ENCODE data around the gene CHST12.

The CHST12 gene

DNA sequence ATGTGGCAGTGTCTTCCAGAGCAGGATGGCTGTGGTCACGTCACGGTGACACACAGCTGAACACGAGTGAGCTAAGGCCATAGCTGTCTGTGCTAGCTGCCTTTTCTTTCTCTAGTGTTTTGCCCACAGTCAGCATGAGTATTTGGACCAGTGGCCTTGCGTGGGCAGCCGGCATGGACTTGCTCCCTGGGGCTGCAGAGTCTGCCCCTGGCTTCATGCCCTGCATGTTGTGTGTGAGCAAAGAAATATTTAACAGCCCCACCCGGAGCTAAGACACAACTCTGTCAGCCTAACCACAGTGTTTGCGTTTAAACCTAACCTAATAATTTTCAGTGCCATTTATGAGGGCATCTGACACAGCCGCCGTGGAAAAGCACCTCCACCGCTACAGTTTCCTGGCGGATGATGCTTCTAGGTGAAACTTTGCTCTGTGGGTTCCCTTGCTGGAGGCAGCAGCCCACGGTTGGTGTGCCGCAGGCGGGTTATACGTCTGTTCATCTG is 14.6 kb downstream of the CHST12 start:
- TF ChIP-seq, protein P1, sequence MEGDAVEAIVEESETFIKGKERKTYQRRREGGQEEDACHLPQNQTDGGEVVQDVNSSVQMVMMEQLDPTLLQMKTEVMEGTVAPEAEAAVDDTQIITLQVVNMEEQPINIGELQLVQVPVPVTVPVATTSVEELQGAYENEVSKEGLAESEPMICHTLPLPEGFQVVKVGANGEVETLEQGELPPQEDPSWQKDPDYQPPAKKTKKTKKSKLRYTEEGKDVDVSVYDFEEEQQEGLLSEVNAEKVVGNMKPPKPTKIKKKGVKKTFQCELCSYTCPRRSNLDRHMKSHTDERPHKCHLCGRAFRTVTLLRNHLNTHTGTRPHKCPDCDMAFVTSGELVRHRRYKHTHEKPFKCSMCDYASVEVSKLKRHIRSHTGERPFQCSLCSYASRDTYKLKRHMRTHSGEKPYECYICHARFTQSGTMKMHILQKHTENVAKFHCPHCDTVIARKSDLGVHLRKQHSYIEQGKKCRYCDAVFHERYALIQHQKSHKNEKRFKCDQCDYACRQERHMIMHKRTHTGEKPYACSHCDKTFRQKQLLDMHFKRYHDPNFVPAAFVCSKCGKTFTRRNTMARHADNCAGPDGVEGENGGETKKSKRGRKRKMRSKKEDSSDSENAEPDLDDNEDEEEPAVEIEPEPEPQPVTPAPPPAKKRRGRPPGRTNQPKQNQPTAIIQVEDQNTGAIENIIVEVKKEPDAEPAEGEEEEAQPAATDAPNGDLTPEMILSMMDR (IDR thresholded peaks at IDR 0.05; ENCODE audit: unreplicated experiment in 3 of 3): no peak
- Mint-ChIP-seq H3K27me3 (ENCODE audit: low read depth) (no peaks in the 10 kb centered on the region), H3K9me3 (no peaks in the 10 kb centered on the region), H3K27ac (no peak overlapping the region), H3K4me1 (peaks cover 18% of the 10 kb centered on the region), H3K4me3 (no peak overlapping the region), H3K36me3 (ENCODE audit: low read depth) (peaks cover 6% of the 10 kb centered on the region)

DNA sequence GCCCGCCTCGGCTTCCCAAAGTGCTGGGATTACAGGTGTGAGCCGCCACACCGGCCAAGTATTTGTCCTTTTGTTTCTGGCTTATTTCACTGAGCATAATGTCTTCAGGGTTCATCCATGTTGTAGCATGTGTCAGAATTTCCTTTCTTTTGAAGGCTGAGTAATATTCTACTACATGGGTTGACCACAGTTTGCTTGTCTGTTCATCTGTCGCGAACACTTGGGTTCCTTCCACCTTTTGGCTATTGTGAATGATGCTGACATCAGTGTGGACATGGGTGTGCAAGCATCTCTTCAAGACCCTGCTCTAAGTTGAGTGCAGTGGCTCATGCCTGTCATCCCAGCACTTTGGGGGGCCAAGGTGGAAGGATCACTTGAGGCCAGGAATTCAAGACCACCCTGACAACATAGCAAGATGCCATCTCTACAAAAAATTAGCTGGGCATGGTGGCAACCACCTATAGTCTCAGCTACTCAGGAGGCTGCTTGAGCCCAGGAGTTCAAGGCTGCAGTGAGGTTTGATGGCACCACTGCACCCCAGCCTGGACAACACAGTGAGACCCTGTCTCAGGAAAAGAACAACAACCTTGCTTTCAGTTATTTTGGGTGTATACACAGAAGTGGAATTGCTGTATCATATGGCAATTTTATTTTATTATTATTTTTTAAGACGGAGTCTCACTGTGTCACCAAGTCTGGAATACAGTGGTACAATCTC is 17.0 kb downstream of the CHST12 start:
- H3K4me3 Mint-ChIP-seq: no peak overlapping the region
- peaks cover 16% of the 10 kb centered on the region for H3K4me1 Mint-ChIP-seq
- H3K9me3 Mint-ChIP-seq: no peaks in the 10 kb centered on the region
- TF ChIP-seq, protein P1 (IDR thresholded peaks at IDR 0.05; ENCODE audit: unreplicated experiment in 3 of 3): no peak
- peaks cover 6% of the 10 kb centered on the region for H3K36me3 Mint-ChIP-seq (ENCODE audit: low read depth)
- no peaks in the 10 kb centered on the region for H3K27me3 Mint-ChIP-seq (ENCODE audit: low read depth)
- H3K27ac Mint-ChIP-seq: no peak overlapping the region

DNA sequence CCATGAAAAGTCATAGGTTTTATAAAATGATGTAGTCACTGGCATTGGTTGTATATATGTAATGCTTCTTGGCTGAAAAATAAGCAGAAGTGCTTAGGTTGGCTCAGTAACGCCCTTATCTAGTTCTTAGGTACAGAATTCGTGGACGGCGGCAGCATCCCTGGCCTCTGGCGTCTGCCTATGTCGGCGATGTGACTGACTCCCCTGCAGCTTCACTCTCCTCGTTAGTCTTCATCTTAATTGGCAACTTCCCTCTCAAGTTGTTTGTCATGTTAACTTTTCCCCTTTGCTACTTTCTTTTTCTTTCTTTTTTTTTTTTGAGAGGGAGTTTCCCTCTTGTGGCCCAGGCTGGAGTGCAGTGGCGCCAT is 18.5 kb downstream of the CHST12 start:
- TF ChIP-seq, protein P1 (IDR thresholded peaks at IDR 0.05; ENCODE audit: unreplicated experiment in 3 of 3): no peak
- H3K36me3 Mint-ChIP-seq (ENCODE audit: low read depth): peaks cover 3% of the 10 kb centered on the region
- no peaks in the 10 kb centered on the region for H3K9me3 Mint-ChIP-seq
- no peak overlapping the region for H3K4me3 Mint-ChIP-seq
- no peaks in the 10 kb centered on the region for H3K27me3 Mint-ChIP-seq (ENCODE audit: low read depth)
- H3K4me1 Mint-ChIP-seq: peaks cover 20% of the 10 kb centered on the region
- H3K27ac Mint-ChIP-seq: no peak overlapping the region

DNA sequence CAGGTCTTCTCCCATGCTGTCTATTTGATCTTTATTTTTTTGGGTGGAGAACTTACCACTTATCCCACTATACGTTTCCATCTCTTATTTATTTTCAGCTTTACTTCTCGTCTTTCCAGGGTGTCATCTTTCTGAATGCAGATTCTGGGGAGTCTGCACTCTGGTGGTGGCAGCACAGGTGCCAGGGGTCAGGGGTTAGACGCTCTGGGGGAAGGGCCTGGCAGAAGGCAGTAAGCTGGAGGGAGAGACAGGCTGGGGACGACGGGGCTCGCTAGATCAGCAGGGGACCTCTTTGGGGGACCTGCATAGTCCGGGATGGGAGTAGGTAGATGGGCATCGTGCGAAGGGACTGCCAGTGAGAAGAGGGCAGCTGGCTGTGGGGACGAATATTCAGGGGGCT is 22.3 kb downstream of the CHST12 start:
- TF ChIP-seq, protein P1 (IDR thresholded peaks at IDR 0.05; ENCODE audit: unreplicated experiment in 3 of 3): no peak
- H3K4me3 Mint-ChIP-seq: no peak overlapping the region
- peaks cover 11% of the 10 kb centered on the region for H3K9me3 Mint-ChIP-seq
- H3K27me3 Mint-ChIP-seq (ENCODE audit: low read depth): no peaks in the 10 kb centered on the region
- peaks cover 12% of the 10 kb centered on the region for H3K4me1 Mint-ChIP-seq
- peaks cover 9% of the 10 kb centered on the region for H3K36me3 Mint-ChIP-seq (ENCODE audit: low read depth)
- no peak overlapping the region for H3K27ac Mint-ChIP-seq

DNA sequence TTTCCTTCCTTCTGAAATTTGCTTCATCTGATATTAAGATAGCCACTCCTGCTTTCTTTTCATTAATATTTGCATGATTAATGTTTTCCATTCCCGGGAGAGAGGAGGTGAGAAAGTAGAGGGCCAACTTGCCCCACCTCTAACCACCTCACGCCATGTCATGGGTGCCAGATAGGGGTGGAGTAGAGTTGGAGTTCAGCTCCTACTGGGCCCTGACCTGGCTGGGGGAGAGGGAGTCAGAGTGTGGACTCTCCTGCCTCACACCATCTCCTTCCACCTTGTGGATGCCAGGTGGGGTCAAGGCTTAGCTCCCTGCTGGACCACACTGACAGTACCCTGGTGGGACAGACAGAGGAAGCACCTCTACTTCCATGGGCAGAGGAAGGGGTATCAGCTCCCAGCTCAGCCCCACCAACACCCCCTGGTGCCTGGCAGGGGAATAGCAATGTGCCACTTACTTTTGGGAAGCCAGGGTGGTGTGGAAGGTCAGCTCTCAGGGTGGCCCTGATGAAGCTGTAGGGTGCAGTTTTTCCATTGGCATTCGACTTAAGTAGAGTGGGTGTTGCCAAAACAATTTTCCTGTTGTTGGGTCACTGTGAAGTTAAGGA is 28.0 kb downstream of the CHST12 start:
- Mint-ChIP-seq H3K4me3 (no peak overlapping the region), H3K4me1 (no peaks in the 10 kb centered on the region), H3K27ac (no peak overlapping the region), H3K27me3 (ENCODE audit: low read depth) (no peaks in the 10 kb centered on the region), H3K36me3 (ENCODE audit: low read depth) (peaks cover 51% of the 10 kb centered on the region), H3K9me3 (peaks cover 19% of the 10 kb centered on the region)
- TF ChIP-seq, protein P1 (IDR thresholded peaks at IDR 0.05; ENCODE audit: unreplicated experiment in 3 of 3): no peak

Measured in nephron (organoid).